ENCODE results near the gene PIGS.

GRCh38 chr17:28584434-28584833 lies 13.1 kb upstream of the PIGS start:
- TF ChIP-seq, protein P1, sequence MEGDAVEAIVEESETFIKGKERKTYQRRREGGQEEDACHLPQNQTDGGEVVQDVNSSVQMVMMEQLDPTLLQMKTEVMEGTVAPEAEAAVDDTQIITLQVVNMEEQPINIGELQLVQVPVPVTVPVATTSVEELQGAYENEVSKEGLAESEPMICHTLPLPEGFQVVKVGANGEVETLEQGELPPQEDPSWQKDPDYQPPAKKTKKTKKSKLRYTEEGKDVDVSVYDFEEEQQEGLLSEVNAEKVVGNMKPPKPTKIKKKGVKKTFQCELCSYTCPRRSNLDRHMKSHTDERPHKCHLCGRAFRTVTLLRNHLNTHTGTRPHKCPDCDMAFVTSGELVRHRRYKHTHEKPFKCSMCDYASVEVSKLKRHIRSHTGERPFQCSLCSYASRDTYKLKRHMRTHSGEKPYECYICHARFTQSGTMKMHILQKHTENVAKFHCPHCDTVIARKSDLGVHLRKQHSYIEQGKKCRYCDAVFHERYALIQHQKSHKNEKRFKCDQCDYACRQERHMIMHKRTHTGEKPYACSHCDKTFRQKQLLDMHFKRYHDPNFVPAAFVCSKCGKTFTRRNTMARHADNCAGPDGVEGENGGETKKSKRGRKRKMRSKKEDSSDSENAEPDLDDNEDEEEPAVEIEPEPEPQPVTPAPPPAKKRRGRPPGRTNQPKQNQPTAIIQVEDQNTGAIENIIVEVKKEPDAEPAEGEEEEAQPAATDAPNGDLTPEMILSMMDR (IDR thresholded peaks at IDR 0.05 in 2 of 3, conservative IDR thresholded peaks at IDR 0.05 in 1 of 3; ENCODE audit: borderline replicate concordance in 1 of 3, insufficient read depth in 1 of 3, low read depth in 2 of 3, low read length in 2 of 3), result no peak
- no peak for TF ChIP-seq POLR2AphosphoS5 (IDR thresholded peaks at IDR 0.05; ENCODE audit: low read depth, low read length)
- TF ChIP-seq ZNF274 (IDR thresholded peaks at IDR 0.05; ENCODE audit: low read depth, low read length), result no peak
- no peak for TF ChIP-seq POLR2A (IDR thresholded peaks at IDR 0.05; ENCODE audit: borderline replicate concordance, extremely low read depth, insufficient read depth, insufficient read length)
- no peak for TF ChIP-seq ELF1 (IDR thresholded peaks at IDR 0.05; ENCODE audit: borderline replicate concordance, low read depth)
- no peak for TF ChIP-seq RAD21 (IDR thresholded peaks at IDR 0.05; ENCODE audit: low read depth)
- no peak for TF ChIP-seq SP1 (IDR thresholded peaks at IDR 0.05; ENCODE audit: low read depth)
- TF ChIP-seq EZH2 (IDR thresholded peaks at IDR 0.05), result no peak
- TF ChIP-seq JUND (IDR thresholded peaks at IDR 0.05), result no peak
- no peak for TF ChIP-seq EZH2phosphoT487 (IDR thresholded peaks at IDR 0.05; ENCODE audit: borderline replicate concordance)
- no peak for TF ChIP-seq ZFX (IDR thresholded peaks at IDR 0.05)
- TF ChIP-seq MAX (IDR thresholded peaks at IDR 0.05), result no peak
- no peak for TF ChIP-seq YY1 (IDR thresholded peaks at IDR 0.05; ENCODE audit: extremely low read depth, insufficient replicate concordance, low read depth, low read length)
